GM21367 (cell line): ENCODE results near the gene FANCC.
"Not testable (repeated sequence)": the region's sequence is repeated elsewhere in the genome, so short reads cannot be mapped to it uniquely, and the experiment has no call there.

ENCODE experiments used
- ATAC-seq: cut with Tn5 transposase; IDR thresholded peaks from one replicate; pipeline ENCODE4 v1.9.1; 2021; ENCODE audit not compliant: unreplicated experiment

Gene FANCC

GRCh38 chr9:95284162-95285080, 33.1 kb downstream of the FANCC start:
- ATAC-seq: no peak

GRCh38 chr9:95283673-95284072, 33.8 kb downstream of the FANCC start:
- no peak for ATAC-seq

DNA sequence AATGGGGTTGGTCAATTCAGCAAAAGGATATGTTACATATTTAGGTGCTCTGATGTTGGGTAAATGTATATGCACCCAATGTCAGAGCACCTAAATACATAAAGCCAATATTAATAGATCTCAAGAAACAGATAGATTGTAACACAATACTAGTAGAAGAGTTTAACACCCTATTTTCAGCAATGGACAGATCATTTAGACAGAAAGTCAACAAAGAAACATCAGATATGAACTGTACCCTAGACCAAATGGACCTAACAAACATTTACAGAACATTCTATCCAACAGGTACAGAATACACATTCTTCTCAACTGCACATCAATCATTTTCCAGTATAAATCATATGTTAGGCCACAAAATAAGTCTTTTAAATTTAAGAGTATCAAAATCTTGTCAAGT, 35.2 kb downstream of the FANCC start:
- no peak for ATAC-seq

DNA sequence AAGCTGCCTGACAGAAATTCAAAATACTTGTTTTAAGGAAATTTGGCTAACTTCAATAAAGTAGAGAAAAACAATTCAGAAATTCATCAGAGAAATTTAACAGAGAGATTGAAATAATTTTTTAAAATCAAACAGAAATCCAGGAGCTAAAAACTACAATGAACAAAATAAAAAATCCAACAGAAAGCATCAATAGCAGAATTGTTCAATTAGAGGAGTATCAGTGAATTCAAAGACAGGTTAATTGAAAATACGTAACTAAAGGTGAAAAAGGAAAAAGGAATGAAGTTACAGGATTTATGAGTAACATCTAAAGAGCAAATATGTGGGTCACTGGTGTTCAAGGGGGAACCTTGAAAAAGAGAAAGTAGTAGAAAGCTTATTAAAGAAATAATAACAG, 36.8 kb downstream of the FANCC start:
- no peak for ATAC-seq

- no peak for ATAC-seq
Measured at GRCh38 chr9:95277509-95277908, 40.0 kb downstream of the FANCC start.

- no peak for ATAC-seq
Measured at GRCh38 chr9:95276395-95276954, 41.0 kb downstream of the FANCC start.

DNA sequence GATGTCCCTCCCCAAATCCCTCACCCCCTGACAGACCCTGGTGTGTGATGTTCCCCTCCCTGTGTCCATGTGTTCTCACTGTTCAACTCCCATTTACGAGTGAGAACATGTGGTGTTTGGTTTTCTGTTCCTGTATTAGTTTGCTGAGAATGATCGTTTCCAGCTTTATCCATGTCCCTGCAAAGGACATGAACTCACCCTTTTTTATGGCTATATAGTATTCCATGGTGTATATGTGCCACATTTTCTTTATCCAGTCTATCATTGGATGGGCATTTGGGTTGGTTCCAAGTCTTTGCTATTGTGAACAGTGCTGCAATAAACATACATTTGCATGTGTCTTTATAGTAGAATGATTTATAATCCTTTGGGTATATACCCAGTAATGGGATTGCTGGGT, 43.3 kb downstream of the FANCC start:
- not testable (repeated sequence) for ATAC-seq

GRCh38 chr9:95273369-95274022, 44.0 kb downstream of the FANCC start:
- no peak for ATAC-seq

GRCh38 chr9:95272830-95273229, 44.7 kb downstream of the FANCC start:
- no peak for ATAC-seq

GRCh38 chr9:95270790-95271189, 46.7 kb downstream of the FANCC start:
- ATAC-seq: no peak

- not testable (repeated sequence) for ATAC-seq
Measured at GRCh38 chr9:95269803-95270773, 47.4 kb downstream of the FANCC start.

- no peak for ATAC-seq
Measured at GRCh38 chr9:95268681-95269080, 48.8 kb downstream of the FANCC start.

DNA sequence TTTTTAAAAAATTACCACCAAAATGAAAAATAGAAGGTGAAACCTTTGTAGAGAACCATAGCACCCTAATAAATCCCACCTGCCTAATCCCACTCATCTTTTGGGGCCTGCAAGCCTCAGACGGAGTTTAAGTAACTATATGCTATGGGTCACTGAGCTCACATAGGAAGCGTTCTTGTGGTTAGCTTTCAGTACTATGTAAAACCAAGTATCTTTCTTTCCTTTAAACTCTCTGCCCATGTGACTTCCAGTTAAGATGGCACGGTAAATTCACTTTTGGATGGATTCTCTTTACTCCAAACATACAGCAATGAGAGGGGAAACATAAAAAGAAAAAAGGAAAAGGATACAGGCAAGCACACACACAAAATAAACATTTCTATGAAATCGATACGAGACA, 50.9 kb downstream of the FANCC start:
- ATAC-seq: no peak

DNA sequence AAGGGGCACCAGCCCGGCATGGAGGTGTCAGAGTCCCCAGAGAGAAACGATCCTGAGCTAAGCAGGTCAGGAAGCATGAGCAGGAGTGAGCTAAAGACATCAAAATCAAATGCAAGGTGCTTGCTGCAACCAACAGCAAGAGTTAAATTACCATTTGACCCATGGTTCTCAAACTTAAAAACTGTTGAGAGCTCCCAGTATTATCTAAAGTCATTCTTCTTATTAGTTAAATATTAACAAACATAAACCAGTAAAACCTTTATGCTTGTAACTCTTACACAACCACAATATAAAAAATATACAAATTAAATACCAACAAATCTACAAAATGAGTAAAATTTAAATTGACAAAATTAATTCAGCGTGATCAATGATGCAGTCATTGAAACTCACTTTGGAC, 51.5 kb downstream of the FANCC start:
- ATAC-seq: no peak

DNA sequence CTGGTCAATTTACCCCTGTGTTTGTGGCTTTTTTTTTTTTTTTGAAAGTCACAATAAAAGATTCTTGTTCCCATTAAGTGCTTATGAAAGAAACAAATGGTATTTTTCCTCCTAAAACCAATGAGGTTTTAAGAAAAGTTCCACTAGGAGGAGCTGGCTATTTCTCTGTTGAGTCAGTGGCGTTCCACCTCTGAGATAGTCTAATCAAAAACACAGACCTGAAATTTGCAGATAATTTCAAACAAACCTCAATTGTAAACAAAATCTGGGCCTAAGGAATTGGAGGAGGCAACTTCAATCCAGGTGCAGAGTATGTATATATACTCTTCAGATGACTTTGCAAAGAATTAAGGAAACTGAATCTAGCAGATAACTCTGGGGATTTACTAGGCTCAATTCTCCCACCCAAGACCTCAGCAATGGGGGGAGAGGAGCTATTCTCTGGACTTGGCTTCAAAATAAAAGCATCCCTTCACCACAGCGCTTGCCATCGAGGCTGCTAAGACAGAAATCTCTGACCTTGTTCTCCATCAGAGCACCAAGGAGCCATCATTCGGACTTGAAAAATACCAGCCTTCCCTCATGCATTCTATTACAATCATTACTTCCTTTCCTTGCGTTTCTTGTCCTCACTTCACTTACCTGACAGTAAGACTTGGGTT, 52.4 kb downstream of the FANCC start:
- ATAC-seq: no peak

- no peak for ATAC-seq
Measured at GRCh38 chr9:95261890-95262289, 55.6 kb downstream of the FANCC start.

- no peak for ATAC-seq
Measured at GRCh38 chr9:95250462-95251221, 66.9 kb downstream of the FANCC start.

DNA sequence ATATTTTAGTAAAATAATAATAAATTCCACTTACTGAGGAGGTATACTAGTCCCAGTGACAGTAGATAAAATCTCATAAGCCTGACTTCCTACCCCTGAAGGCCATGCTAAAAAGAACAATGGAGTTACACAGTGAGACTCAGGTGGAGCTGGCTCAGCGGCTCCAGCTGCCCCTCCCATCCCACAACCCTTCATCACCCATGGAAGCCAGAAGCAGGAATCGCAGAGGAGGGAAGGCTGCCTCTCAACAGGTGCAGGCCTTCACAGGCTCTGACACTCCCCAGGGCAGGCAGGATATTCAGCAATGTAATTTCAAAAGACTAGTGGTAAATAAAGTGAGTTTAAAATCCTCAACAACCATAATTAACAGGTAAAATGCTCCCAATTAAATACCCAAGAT, 67.5 kb downstream of the FANCC start:
- no peak for ATAC-seq

DNA sequence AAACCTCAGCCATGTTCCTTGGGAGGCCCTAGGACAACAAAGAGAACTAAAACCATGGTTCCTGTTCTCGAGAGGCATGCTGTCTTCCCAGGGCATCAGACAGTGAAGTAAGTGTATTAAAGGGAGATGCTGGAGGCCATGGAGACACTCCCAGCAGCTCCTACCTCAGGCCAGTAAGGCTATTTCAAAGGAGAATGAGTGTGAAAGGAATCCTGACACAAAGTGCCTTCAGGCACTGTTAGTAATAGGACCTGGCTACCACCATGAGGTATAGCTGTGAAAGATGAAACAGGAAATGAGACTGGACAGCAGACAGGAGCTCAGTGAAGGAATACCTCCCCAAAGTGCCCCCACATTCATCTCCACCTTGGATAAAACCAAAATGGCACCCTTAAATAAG, 71.0 kb downstream of the FANCC start:
- ATAC-seq: no peak

- no peak for ATAC-seq
Measured at GRCh38 chr9:95242613-95243012, 74.9 kb downstream of the FANCC start.
